ENCODE measurements around the gene TRIP10.

GRCh38 chr19:6750062-6750461, 10.6 kb downstream of the TRIP10 start:
- no peak for TF ChIP-seq CTCF (IDR thresholded peaks at IDR 0.05 in 8 of 11, conservative IDR thresholded peaks at IDR 0.05 in 3 of 11)
- TF ChIP-seq POLR2A (IDR thresholded peaks at IDR 0.05) = no peak
- peak in 1 of 3 donors; percentile 30 for TF ChIP-seq POLR2AphosphoS5 (IDR thresholded peaks at IDR 0.05)

Measured in spleen (tissue), 7 donors.